Suprapubic skin (tissue), 4 donors: ENCODE data around the gene NTPCR. TPM values are rescaled to one million over a fixed set of nuclear protein-coding genes. Genes with fewer than 3 reads are reported as not detected.
"Not testable (repeated sequence)": the region's sequence is repeated elsewhere in the genome, so short reads cannot be mapped to it uniquely, and the experiment has no call there.

Experiments
- DNase-seq, 2 donors: peaks; one replicate each; pipeline ENCODE4 v3.0.0-alpha.2; 2019; ENCODE audit warnings: low spot score in 2 of 2
- H3K27ac ChIP-seq: fragments of 200-600 bp; sonication (generic); one replicate; pipeline ENCODE4 v1.5.1; 2019
- H3K27me3 ChIP-seq: fragments of 200-600 bp; sonication (generic); one replicate; pipeline ENCODE4 v1.5.1; 2019
- H3K36me3 ChIP-seq: fragments of 200-600 bp; sonication (generic); one replicate; pipeline ENCODE4 v1.5.1; 2019
- H3K4me1 ChIP-seq: fragments of 200-600 bp; sonication (generic); one replicate; pipeline ENCODE4 v1.5.1; 2019
- H3K4me3 ChIP-seq: fragments of 200-600 bp; sonication (generic); one replicate; pipeline ENCODE4 v1.5.1; 2019; ENCODE audit warnings: mild to moderate bottlenecking
- H3K9me3 ChIP-seq: fragments of 200-600 bp; sonication (generic); one replicate; pipeline ENCODE4 v1.5.1; 2019
- CTCF ChIP-seq, 2 donors: fragments of 200-600 bp in 1 of 2; fragments of 450-650 bp in 1 of 2; sonication (generic) in 1 of 2; IDR thresholded peaks; one replicate each; pipeline ENCODE4 v1.5.1; 2016 to 2019; ENCODE audit warnings: antibody characterized with exemption in 2 of 2, mild to moderate bottlenecking in 1 of 2, moderate library complexity in 1 of 2
- EP300 ChIP-seq: sonication (generic); formaldehyde crosslinking; IDR thresholded peaks from one replicate; pipeline ENCODE4 v1.6.1; 2017; ENCODE audit warnings: antibody characterized with exemption
- POLR2A ChIP-seq, 2 donors: fragments of 450-650 bp; IDR thresholded peaks; one replicate each; pipeline ENCODE4 v1.6.1; 2017; ENCODE audit warnings: antibody characterized with exemption in 2 of 2, mild to moderate bottlenecking in 2 of 2, moderate library complexity in 2 of 2
- POLR2AphosphoS5 ChIP-seq, 3 donors: sonication (generic); formaldehyde crosslinking; IDR thresholded peaks; one replicate each; pipeline ENCODE4 v1.6.1; 2017; ENCODE audit warnings: antibody characterized with exemption in 3 of 3
- WGBS: methylation state at CpG from one replicate; pipeline ENCODE4 v1.1.5; 2018; 5-methylcytosine and 5-hydroxymethylcytosine counted together
- total RNA-seq, 4 donors: library from RNA; depleted of rRNA; stranded (reverse); fragments of >200 nt; gene quantifications; one replicate each; pipeline ENCODE4 v1.1.0, GENCODE V29; 2016

Gene NTPCR
- total RNA-seq, 4 donors from 2014 or later: 18.6 to 35.9 (median 28.4) TPM

GRCh38 chr1:232999956-233000625 is 49.7 kb downstream of the NTPCR start:
- no peak for DNase-seq
- peaks cover 28% of the 10 kb centered on the region for H3K36me3 ChIP-seq
- TF ChIP-seq EP300: no peak
- H3K27ac ChIP-seq: no peak overlapping the region
- no peaks in the 10 kb centered on the region for H3K9me3 ChIP-seq
- H3K27me3 ChIP-seq: no peaks in the 10 kb centered on the region
- H3K4me3 ChIP-seq: no peak overlapping the region
- 92% methylated on average over 15 of the region's 16 CpGs for WGBS
- no peaks in the 10 kb centered on the region for H3K4me1 ChIP-seq

GRCh38 chr1:233003638-233004037 is 53.2 kb downstream of the NTPCR start:
- H3K36me3 ChIP-seq: peaks cover 14% of the 10 kb centered on the region
- not testable (repeated sequence) for H3K4me3 ChIP-seq, H3K9me3 ChIP-seq, DNase-seq, H3K27ac ChIP-seq, H3K27me3 ChIP-seq, H3K4me1 ChIP-seq
- WGBS: 98% methylated on average over 5 of the region's 5 CpGs

GRCh38 chr1:233004451-233004850 is 54.0 kb downstream of the NTPCR start:
- Histone ChIP-seq H3K4me1 (no peaks in the 10 kb centered on the region), H3K9me3 (no peaks in the 10 kb centered on the region), H3K4me3 (no peak overlapping the region), H3K27ac (no peak overlapping the region), H3K27me3 (no peaks in the 10 kb centered on the region), H3K36me3 (peaks cover 11% of the 10 kb centered on the region)
- WGBS: 96% methylated on average over 9 of the region's 9 CpGs
- DNase-seq: no peak
- TF ChIP-seq CTCF (IDR thresholded peaks at IDR 0.05): no peak
- no peak for TF ChIP-seq POLR2AphosphoS5 (IDR thresholded peaks at IDR 0.05)
- TF ChIP-seq POLR2A (IDR thresholded peaks at IDR 0.05): no peak
- no peak for TF ChIP-seq EP300

GRCh38 chr1:233005156-233005555 is 54.7 kb downstream of the NTPCR start:
- TF ChIP-seq POLR2A (IDR thresholded peaks at IDR 0.05): no peak
- no peak for TF ChIP-seq EP300
- TF ChIP-seq POLR2AphosphoS5 (IDR thresholded peaks at IDR 0.05): no peak
- no peak for TF ChIP-seq CTCF (IDR thresholded peaks at IDR 0.05)
- Histone ChIP-seq H3K4me3 (no peak overlapping the region), H3K4me1 (no peaks in the 10 kb centered on the region), H3K36me3 (peaks cover 7% of the 10 kb centered on the region), H3K27me3 (no peaks in the 10 kb centered on the region), H3K9me3 (no peaks in the 10 kb centered on the region), H3K27ac (no peak overlapping the region)
- 98% methylated on average over 5 of the region's 5 CpGs for WGBS
- DNase-seq: no peak

- no peak for DNase-seq
- Histone ChIP-seq H3K4me3 (no peak overlapping the region), H3K27ac (no peak overlapping the region), H3K4me1 (no peaks in the 10 kb centered on the region), H3K36me3 (peaks cover 2% of the 10 kb centered on the region), H3K27me3 (no peaks in the 10 kb centered on the region), H3K9me3 (no peaks in the 10 kb centered on the region)
- WGBS: 91% methylated on average over 8 of the region's 8 CpGs
- TF ChIP-seq POLR2AphosphoS5 (IDR thresholded peaks at IDR 0.05) (no peak), EP300 (no peak), CTCF (IDR thresholded peaks at IDR 0.05) (no peak), POLR2A (IDR thresholded peaks at IDR 0.05) (no peak)
Measured at GRCh38 chr1:233005703-233006102, 55.3 kb downstream of the NTPCR start.

GRCh38 chr1:233006108-233006507 is 55.7 kb downstream of the NTPCR start:
- Histone ChIP-seq H3K9me3 (no peaks in the 10 kb centered on the region), H3K36me3 (peaks cover 2% of the 10 kb centered on the region), H3K4me1 (no peaks in the 10 kb centered on the region), H3K27me3 (no peaks in the 10 kb centered on the region), H3K4me3 (no peak overlapping the region), H3K27ac (no peak overlapping the region)
- 84% methylated on average over 6 of the region's 6 CpGs for WGBS
- no peak for DNase-seq
- no peak for TF ChIP-seq POLR2AphosphoS5 (IDR thresholded peaks at IDR 0.05)
- no peak for TF ChIP-seq EP300
- no peak for TF ChIP-seq CTCF (IDR thresholded peaks at IDR 0.05)
- TF ChIP-seq POLR2A (IDR thresholded peaks at IDR 0.05): no peak
